Choroid plexus epithelial cell (primary cell): ENCODE data around the gene CPE.
A peak's percentile ranks its signal among the peaks of the same experiment; 100 is the strongest.

Source experiments
- DNase-seq: peaks from one replicate; pipeline ENCODE4 v3.0.0-alpha.2; 2010; ENCODE audit warnings: low read depth
- H3K4me3 ChIP-seq: 2 replicates; pipeline ENCODE4 v1.5.1; 2011; ENCODE audit warnings: low read depth, mild to moderate bottlenecking, control low read depth, low read length, moderate library complexity
- CTCF ChIP-seq: conservative IDR thresholded peaks from 2 replicates; pipeline ENCODE4 v1.5.1; 2011; ENCODE audit warnings: low read depth, mild to moderate bottlenecking, control low read depth, inconsistent platforms, low read length, moderate library complexity

CPE gene

GRCh38 chr4:165454426-165454825 is 75.6 kb downstream of the CPE start:
- no peak for DNase-seq
- H3K4me3 ChIP-seq, result no peak overlapping the region
- no peak for TF ChIP-seq CTCF

- DNase-seq, result no peak
- no peak for TF ChIP-seq CTCF
- H3K4me3 ChIP-seq, result no peak overlapping the region
Observed at GRCh38 chr4:165457793-165458192, 79.0 kb downstream of the CPE start.

- H3K4me3 ChIP-seq, result no peak overlapping the region
- DNase-seq, result no peak
- TF ChIP-seq CTCF, result no peak
Observed at GRCh38 chr4:165458471-165458870, 79.7 kb downstream of the CPE start.

- peak; percentile 60 for DNase-seq
- H3K4me3 ChIP-seq, result no peak overlapping the region
- TF ChIP-seq CTCF, result no peak
Observed at GRCh38 chr4:165461159-165461821, 82.5 kb downstream of the CPE start.

- TF ChIP-seq CTCF, result peak; percentile 33
- no peak for DNase-seq
- no peak overlapping the region for H3K4me3 ChIP-seq
Observed at GRCh38 chr4:165462009-165462408, 83.2 kb downstream of the CPE start.

- DNase-seq, result no peak
- H3K4me3 ChIP-seq, result no peak overlapping the region
- no peak for TF ChIP-seq CTCF
Observed at GRCh38 chr4:165464376-165464775, 85.6 kb downstream of the CPE start.

- peak; percentile 83 for TF ChIP-seq CTCF
- DNase-seq, result peak; percentile 74
- H3K4me3 ChIP-seq, result peak overlapping the region; percentile 21
Observed at GRCh38 chr4:165464813-165465381, 86.1 kb downstream of the CPE start.
